Activated CD4-positive, alpha-beta T cell treated with anti-CD3 and anti-CD28 coated beads, Interleukin-2, Interleukin-4, amounts not matched to agents 100 ng/mL and 50 ng/mL, durations not matched to agents 16 hours and 8 hours (primary cell): ENCODE data around the gene FICD.

Source experiments
- DNase-seq: peaks from one replicate; pipeline ENCODE4 v3.0.0-alpha.2; 2020; ENCODE audit warnings: low spot score

FICD gene

GRCh38 chr12:108567406-108568337 lies 52.6 kb downstream of the FICD start:
- DNase-seq = no peak

DNA sequence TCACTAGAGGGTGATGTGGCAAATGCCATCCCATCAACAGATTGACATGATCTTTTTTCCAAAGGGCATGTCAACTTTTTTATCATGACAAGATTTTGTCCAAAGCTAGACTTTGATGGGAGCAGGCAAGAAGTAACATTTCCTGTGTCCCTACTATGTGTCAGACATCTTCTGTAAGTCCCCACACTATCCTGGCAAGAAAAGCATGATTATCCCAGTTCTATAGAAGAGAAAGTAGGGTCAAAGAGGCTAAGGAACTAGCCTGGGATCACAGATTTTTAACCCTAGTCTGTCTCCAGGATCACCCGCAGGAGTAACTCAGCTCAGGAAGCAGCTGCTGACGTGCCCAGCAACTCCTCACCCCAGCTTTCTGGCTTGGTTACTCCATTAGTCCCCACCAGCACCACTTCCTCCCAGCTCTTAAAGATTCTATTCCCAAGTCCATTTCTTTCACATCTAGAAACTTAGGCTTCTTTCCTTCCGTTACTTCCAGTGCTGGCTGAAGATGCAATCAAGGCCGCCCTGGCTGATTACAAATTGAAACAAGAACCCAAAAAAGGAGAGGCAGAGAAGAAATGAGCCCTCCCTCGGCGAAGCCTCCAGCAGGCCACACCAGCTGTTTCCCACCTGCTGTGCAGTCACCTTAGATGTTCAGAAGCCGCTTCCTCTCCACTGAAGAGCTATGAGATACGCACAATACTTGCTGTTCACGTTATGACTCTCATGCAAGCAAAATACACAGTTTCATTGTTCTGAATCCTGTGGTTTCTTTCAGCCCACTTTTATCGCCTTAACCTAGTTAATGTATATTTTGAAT lies 53.5 kb downstream of the FICD start:
- peak; percentile 92 for DNase-seq
